HG03064 (cell line): ENCODE measurements around the gene SRRM3.
"Not testable (repeated sequence)": the region's sequence is repeated elsewhere in the genome, so short reads cannot be mapped to it uniquely, and the experiment has no call there.

Experiments used
- ATAC-seq: cut with Tn5 transposase; IDR thresholded peaks from one replicate; pipeline ENCODE4 v1.9.1; 2021; ENCODE audit warnings: low read depth; ENCODE audit not compliant: unreplicated experiment

SRRM3 gene

DNA sequence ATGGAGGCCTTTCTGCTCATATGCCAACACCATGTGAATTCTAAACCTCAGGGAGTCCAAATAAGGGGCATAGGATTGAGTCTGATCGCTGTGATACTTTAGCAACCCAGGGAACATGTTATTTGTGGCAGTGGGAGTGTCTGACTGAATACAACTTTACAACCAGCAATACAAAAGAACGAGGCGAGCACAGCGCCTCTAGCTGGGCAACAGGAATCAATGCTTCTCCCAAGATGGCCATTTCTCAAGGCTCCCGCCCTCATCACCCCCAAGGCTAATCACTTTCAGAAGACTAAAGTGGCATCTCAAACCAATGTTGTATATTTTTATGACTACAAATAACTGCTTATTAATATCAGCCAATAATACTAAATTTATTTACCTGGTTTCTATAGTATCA is 129.0 kb downstream of the SRRM3 start:
- ATAC-seq, result no peak

DNA sequence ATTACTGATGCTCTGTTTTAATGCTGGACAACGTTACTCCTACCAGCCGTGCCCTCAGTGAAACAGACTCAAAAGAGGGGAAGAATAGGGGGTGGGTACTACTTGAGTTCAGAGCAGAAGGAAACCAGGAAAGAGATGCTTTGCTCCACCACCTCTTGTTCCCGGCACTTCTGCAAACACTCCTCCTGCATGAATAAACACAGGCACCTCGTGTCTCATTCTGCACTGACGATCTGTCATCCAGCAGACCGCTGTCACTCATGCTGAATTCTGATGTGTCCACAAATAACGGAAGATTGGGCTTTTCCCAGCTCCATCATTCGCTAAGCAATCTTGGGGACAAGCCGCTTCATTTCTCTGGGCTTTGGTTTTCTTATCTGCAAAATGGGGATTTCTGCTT is 130.4 kb downstream of the SRRM3 start:
- no peak for ATAC-seq

- no peak for ATAC-seq
Observed at GRCh38 chr7:76333511-76334101, 131.9 kb downstream of the SRRM3 start.

DNA sequence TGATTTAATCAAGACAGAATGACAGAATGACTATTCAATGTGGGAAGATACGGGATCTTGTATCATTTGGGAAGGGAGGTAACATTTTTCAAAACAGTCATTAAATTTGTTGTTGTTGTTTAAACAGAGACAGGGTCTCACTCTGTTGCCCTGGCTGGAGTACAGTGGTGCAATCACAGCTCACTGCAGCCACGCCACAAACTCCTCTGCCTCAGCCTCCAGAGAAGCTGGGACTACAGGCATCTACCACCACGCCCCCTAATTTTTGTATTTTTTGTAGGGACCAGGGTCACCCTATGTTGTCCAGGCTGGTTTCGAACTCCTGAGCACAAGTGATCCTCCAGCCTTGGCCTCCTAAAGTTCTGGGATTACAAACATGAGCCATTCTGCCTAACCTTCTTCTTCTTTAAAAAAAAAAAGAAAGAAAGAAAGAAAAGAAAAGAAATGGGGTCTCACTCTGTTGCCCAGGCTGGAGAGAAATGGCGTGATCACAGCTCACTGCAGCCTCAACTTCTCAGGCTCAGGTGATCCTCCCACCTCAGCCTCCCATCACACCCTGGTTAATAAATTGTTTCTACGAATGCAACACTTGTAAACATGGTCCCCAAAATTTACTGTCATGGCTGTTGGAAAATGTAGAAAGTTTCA is 132.7 kb downstream of the SRRM3 start:
- ATAC-seq, result no peak

DNA sequence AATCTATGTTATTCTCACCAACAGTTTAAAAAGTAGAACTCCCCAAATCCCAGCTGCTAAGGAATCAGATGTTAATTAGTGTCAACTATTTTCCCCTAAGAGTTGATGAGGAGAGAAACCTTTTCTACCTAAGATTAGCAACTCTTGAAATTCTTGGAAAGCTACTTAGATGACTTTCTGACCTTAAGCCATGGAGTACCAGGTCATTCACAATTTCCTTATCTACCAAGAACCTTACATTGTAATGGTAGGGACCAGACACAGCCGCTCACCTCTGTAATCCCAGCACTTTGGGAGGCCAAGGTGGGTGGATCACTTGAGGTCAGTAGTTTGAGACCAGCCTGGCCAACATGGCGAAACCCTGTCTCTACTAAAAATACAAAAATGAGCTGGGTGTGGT is 133.7 kb downstream of the SRRM3 start:
- ATAC-seq, result not testable (repeated sequence)

DNA sequence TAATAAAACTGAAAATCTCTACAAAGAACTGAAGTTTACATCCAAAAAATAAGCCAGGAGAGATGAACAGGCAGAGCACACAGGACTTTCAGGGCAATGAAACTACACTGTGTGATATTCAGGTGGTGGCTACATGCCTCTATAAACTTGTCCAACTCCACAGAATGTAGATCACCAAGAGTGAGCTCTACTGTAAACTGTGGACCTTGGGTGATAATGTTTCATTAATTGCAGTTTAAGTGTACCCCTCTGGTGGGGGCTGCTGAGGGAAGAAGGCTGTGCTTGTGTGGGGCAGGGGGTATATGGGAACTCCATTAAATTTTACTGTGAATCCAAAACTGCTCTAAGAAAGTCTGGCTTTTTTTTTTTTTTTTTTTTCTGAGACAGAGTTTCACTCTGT is 134.4 kb downstream of the SRRM3 start:
- no peak for ATAC-seq
